SK-N-SH (cell line): ENCODE measurements around the gene SCD5. TPM values are rescaled to one million over a fixed set of nuclear protein-coding genes. Genes with fewer than 3 reads are reported as not detected.

Source experiments
- CTCF ChIA-PET: fragments of 300-600, 350-600 bp; formaldehyde crosslinking; extraction: SDS; loops from one replicate; lab custom pipeline; 2021; lab: Yijun Ruan, JAX
- POLR2A ChIA-PET: fragments of 350-600 bp; sonication (Branson Sonifier 250); formaldehyde crosslinking; extraction: SDS; loops from one replicate; lab custom pipeline; 2020; ENCODE audit warnings: antibody characterized with exemption, inconsistent platforms; lab: Yijun Ruan, JAX
- DNase-seq: peaks from one replicate; pipeline ENCODE4 v3.0.0; 2012
- H2AFZ ChIP-seq: fragments of 200-600 bp; sonication (generic); 2 replicates; pipeline ENCODE4 v1.8.1; 2016; ENCODE audit warnings: antibody characterized with exemption, mild to moderate bottlenecking, low read depth
- H3F3A ChIP-seq: fragments of 200-600 bp; sonication (generic); replicated peaks from 2 replicates; pipeline ENCODE3; 2016; ENCODE audit warnings: antibody characterized with exemption, mild to moderate bottlenecking; ENCODE audit not compliant: insufficient read depth
- H3K27ac ChIP-seq, 2 experiments: fragments of 200-500 bp in 1 of 2; fragments of 200-600 bp in 1 of 2; sonication (Bioruptor generic) in 1 of 2; sonication (generic), shearing (Covaris generic) in 1 of 2; 2 replicates each; pipeline versions ENCODE4 v1.5.1 to v1.6.1; 2014 to 2016; ENCODE audit warnings: low read depth in 2 of 2, inconsistent platforms in 1 of 2, low read length in 1 of 2, mild to moderate bottlenecking in 1 of 2, mixed read lengths in 1 of 2
- H3K27me3 ChIP-seq: fragments of 200-600 bp; sonication (generic), shearing (Covaris generic); 2 replicates; pipeline ENCODE4 v1.6.1; 2016; ENCODE audit warnings: mixed run types; ENCODE audit not compliant: insufficient read depth
- H3K36me3 ChIP-seq, 2 experiments: fragments of 200-500 bp in 1 of 2; fragments of 200-600 bp in 1 of 2; sonication (Bioruptor generic) in 1 of 2; sonication (generic) in 1 of 2; replicated peaks in 1 of 2; 2 replicates each; pipeline versions ENCODE3 to v1.5.1; 2014 to 2016; ENCODE audit warnings: low read length in 1 of 2, mild to moderate bottlenecking in 1 of 2; ENCODE audit not compliant: insufficient read depth in 2 of 2, control insufficient read depth in 1 of 2
- H3K4me1 ChIP-seq, 2 experiments: fragments of 200-500 bp in 1 of 2; fragments of 200-600 bp in 1 of 2; sonication (Bioruptor generic) in 1 of 2; sonication (generic), shearing (Covaris generic) in 1 of 2; 2 replicates each; pipeline versions ENCODE4 v1.5.1 to v1.6.1; 2014 to 2016; ENCODE audit warnings: low read depth in 1 of 2, low read length in 1 of 2, mixed run types in 1 of 2; ENCODE audit not compliant: insufficient read depth in 2 of 2, control insufficient read depth in 1 of 2
- H3K4me2 ChIP-seq: fragments of 200-600 bp; sonication (generic), shearing (Covaris generic); 2 replicates; pipeline ENCODE4 v1.6.1; 2017; ENCODE audit warnings: mixed run types
- H3K4me3 ChIP-seq, 2 experiments: fragments of 200-500 bp in 1 of 2; fragments of 200-600 bp in 1 of 2; sonication (Bioruptor generic) in 1 of 2; sonication (generic), shearing (Covaris generic) in 1 of 2; 2 replicates each; pipeline versions ENCODE4 v1.5.1 to v1.8.1; 2014 to 2016; ENCODE audit warnings: low read depth in 2 of 2, inconsistent platforms in 1 of 2, low read length in 1 of 2, mild to moderate bottlenecking in 1 of 2, mixed read lengths in 1 of 2, moderate library complexity in 1 of 2
- H3K79me2 ChIP-seq: fragments of 200-600 bp; sonication (generic); 2 replicates; pipeline ENCODE4 v1.8.1; 2017; ENCODE audit warnings: mild to moderate bottlenecking; ENCODE audit not compliant: insufficient read depth
- H3K9ac ChIP-seq: fragments of 200-600 bp; sonication (generic); 2 replicates; pipeline ENCODE4 v1.6.1; 2017; ENCODE audit warnings: mixed run types
- H3K9me2 ChIP-seq: fragments of 200-600 bp; sonication (generic); 2 replicates; pipeline ENCODE4 v1.6.1; 2017; ENCODE audit warnings: mixed run types
- H3K9me3 ChIP-seq: fragments of 200-600 bp; sonication (generic); 2 replicates; pipeline ENCODE4 v1.6.1; 2017; ENCODE audit warnings: mixed run types, mild to moderate bottlenecking, moderate library complexity
- H4K20me1 ChIP-seq: fragments of 200-600 bp; sonication (generic); 2 replicates; pipeline ENCODE4 v1.6.1; 2017; ENCODE audit warnings: mild to moderate bottlenecking, mixed run types; ENCODE audit not compliant: insufficient read depth
- CTCF ChIP-seq: fragments of 200-600 bp; sonication (generic); IDR thresholded peaks from 2 replicates; pipeline ENCODE4 v1.6.1; 2017; ENCODE audit warnings: antibody characterized with exemption, mild to moderate bottlenecking, moderate library complexity
- FOXM1 ChIP-seq: IDR thresholded peaks from 2 replicates; pipeline ENCODE4 v1.4.0; 2012; ENCODE audit warnings: low read depth, mild to moderate bottlenecking
- GATA2 ChIP-seq: sonication (generic); formaldehyde crosslinking; IDR thresholded peaks from 2 replicates; pipeline ENCODE4 v1.5.0; 2020; ENCODE audit warnings: mild to moderate bottlenecking, missing genetic modification reagents
- IRF3 ChIP-seq: fragments of 150-350 bp; IDR thresholded peaks from 2 replicates; pipeline ENCODE4 v1.6.1; 2016; ENCODE audit warnings: mild to moderate bottlenecking, low read depth, low read length
- MEF2A ChIP-seq: IDR thresholded peaks from 2 replicates; pipeline ENCODE4 v1.4.0; 2012; ENCODE audit warnings: low read depth, borderline replicate concordance
- NFIC ChIP-seq: IDR thresholded peaks from 2 replicates; pipeline ENCODE4 v1.4.0; 2012; ENCODE audit warnings: borderline replicate concordance
- NRF1 ChIP-seq: IDR thresholded peaks from 2 replicates; pipeline ENCODE4 v1.6.1; 2012; ENCODE audit warnings: low read depth, mild to moderate bottlenecking, low read length
- PBX3 ChIP-seq: IDR thresholded peaks from 2 replicates; pipeline ENCODE4; 2012
- POLR2AphosphoS5 ChIP-seq: IDR thresholded peaks from 2 replicates; pipeline ENCODE4 v1.6.1; 2012; ENCODE audit warnings: low read depth, low read length
- RAD21 ChIP-seq: IDR thresholded peaks from 2 replicates; pipeline ENCODE4 v1.6.1; 2012; ENCODE audit warnings: mild to moderate bottlenecking, low read length
- RCOR1 ChIP-seq: fragments of 150-350 bp; IDR thresholded peaks from 2 replicates; pipeline ENCODE4 v1.6.1; 2017; ENCODE audit warnings: antibody characterized with exemption, low read length
- RFX5 ChIP-seq: IDR thresholded peaks from 2 replicates; pipeline ENCODE4 v1.6.1; 2012; ENCODE audit warnings: mild to moderate bottlenecking, improper control_type of control experiment, low read length
- RXRA ChIP-seq: IDR thresholded peaks from 2 replicates; pipeline ENCODE4 v1.4.0; 2012; ENCODE audit warnings: low read depth, mild to moderate bottlenecking, borderline replicate concordance
- TCF12 ChIP-seq: IDR thresholded peaks from 2 replicates; pipeline ENCODE4 v1.4.0; 2012
- YY1 ChIP-seq: IDR thresholded peaks from 2 replicates; pipeline ENCODE4 v1.4.0; 2012; ENCODE audit warnings: low read depth, mild to moderate bottlenecking
- ZBTB33 ChIP-seq: IDR thresholded peaks from 2 replicates; pipeline ENCODE4 v1.4.0; 2012; ENCODE audit warnings: low read depth, borderline replicate concordance
- WGBS: methylation state at CpG from one replicate; pipeline ENCODE4 v1.1.6; 2017; ENCODE audit warnings: low lambda C conversion rate; 5-methylcytosine and 5-hydroxymethylcytosine counted together
- polyA plus RNA-seq, 3 experiments: library from polyadenylated mRNA; depleted of rRNA; stranded (reverse); fragments of >200 nt; gene quantifications; 2 replicates each; pipeline ENCODE4 v1.2.3, GENCODE V29; 2012

The SCD5 gene
- polyA plus RNA-seq, 1 of the 3 experiments (the other 2 are of a cell fraction) = 23.7 TPM

- POLR2A ChIA-PET = no interaction called here
- Histone ChIP-seq H3K4me2 (no peak overlapping the region), H2AFZ (no peak overlapping the region), H4K20me1 (peaks cover 4% of the 10 kb centered on the region; the same call in 1 of the 2 replicates), H3K27me3 (no peaks in the 10 kb centered on the region), H3K4me3 (no peak overlapping the region), H3K36me3 (no peaks in the 10 kb centered on the region), H3F3A (peaks cover 35% of the 10 kb centered on the region), H3K27ac (no peak overlapping the region), H3K9me3 (no peaks in the 10 kb centered on the region), H3K79me2 (peaks cover 88% of the 10 kb centered on the region), H3K9me2 (no peaks in the 10 kb centered on the region), H3K9ac (no peak overlapping the region), H3K4me1 (peaks cover 3 to 17% of the 10 kb centered on the region in 2 experiments; a peak in 3 of 4 replicates)
- 92% methylated on average over 8 of the region's 8 CpGs for WGBS
- CTCF ChIA-PET = interaction anchor here (0.8 to 1.8 kb wide), 2 partner anchors 10 to 68 kb away, joined by 4 to 5 read pairs; no protein-coding TSS in a partner anchor
- DNase-seq = no peak
- no peak for TF ChIP-seq GATA2
These were observed 8.4 kb downstream of the SCD5 start for GRCh38 chr4:82790060-82790660.

GRCh38 chr4:82789025-82789776 is 9.4 kb downstream of the SCD5 start:
- no peak overlapping the region for H3K27ac ChIP-seq
- POLR2A ChIA-PET = no interaction called here
- H3K79me2 ChIP-seq = peaks cover 83% of the 10 kb centered on the region

More at GRCh38 chr4:82789025-82789776, 9.4 kb downstream of the SCD5 start:
- Histone ChIP-seq H3K9me2 (no peaks in the 10 kb centered on the region), H3K4me3 (no peak overlapping the region), H3K27me3 (no peaks in the 10 kb centered on the region), H2AFZ (no peak overlapping the region), H3K9me3 (no peaks in the 10 kb centered on the region), H3F3A (peaks cover 45% of the 10 kb centered on the region), H3K36me3 (no peaks in the 10 kb centered on the region), H3K4me1 (peaks cover 9 to 21% of the 10 kb centered on the region in 2 experiments), H4K20me1 (peaks cover 4% of the 10 kb centered on the region; the same call in 1 of the 2 replicates), H3K9ac (no peak overlapping the region), H3K4me2 (no peak overlapping the region)
- 90% methylated on average over 7 of the region's 7 CpGs for WGBS
- TF ChIP-seq MEF2A = no peak
- no peak for TF ChIP-seq POLR2AphosphoS5
- TF ChIP-seq TCF12 = no peak
- TF ChIP-seq RFX5 = no peak
- no peak for TF ChIP-seq NFIC
- no peak for TF ChIP-seq RAD21
- no peak for TF ChIP-seq NRF1
- TF ChIP-seq FOXM1 = no peak
- TF ChIP-seq YY1 = no peak
- TF ChIP-seq IRF3 = no peak
- TF ChIP-seq PBX3 = no peak
- no peak for TF ChIP-seq CTCF
- no peak for TF ChIP-seq RCOR1
- TF ChIP-seq RXRA = no peak
- no peak for TF ChIP-seq ZBTB33
- no peak for DNase-seq
- CTCF ChIA-PET = interaction anchor here (0.6 to 1.8 kb wide), 2 partner anchors 11 to 136 kb away, joined by 3 to 5 read pairs; no protein-coding TSS in a partner anchor
